SK-N-MC (cell line): ENCODE results near the gene TRIM34.
"Not testable (repeated sequence)": the region's sequence is repeated elsewhere in the genome, so short reads cannot be mapped to it uniquely, and the experiment has no call there.

Experiments
- EZH2 ChIP-seq: fragments of 200-600 bp; sonication (generic); IDR thresholded peaks from one replicate; pipeline ENCODE4 v1.6.1; 2017; ENCODE audit warnings: antibody characterized with exemption
- FOXP2 ChIP-seq: optimal IDR thresholded peaks from 2 replicates; pipeline ENCODE3; 2011; ENCODE audit warnings: mild to moderate bottlenecking, moderate library complexity; ENCODE audit not compliant: insufficient read depth; ENCODE audit errors: extremely low read length, control extremely low read depth
- POLR2AphosphoS5 ChIP-seq: IDR thresholded peaks from 2 replicates; pipeline ENCODE4 v1.6.1; 2012; ENCODE audit warnings: mild to moderate bottlenecking, low read depth, low read length, borderline replicate concordance

DNA sequence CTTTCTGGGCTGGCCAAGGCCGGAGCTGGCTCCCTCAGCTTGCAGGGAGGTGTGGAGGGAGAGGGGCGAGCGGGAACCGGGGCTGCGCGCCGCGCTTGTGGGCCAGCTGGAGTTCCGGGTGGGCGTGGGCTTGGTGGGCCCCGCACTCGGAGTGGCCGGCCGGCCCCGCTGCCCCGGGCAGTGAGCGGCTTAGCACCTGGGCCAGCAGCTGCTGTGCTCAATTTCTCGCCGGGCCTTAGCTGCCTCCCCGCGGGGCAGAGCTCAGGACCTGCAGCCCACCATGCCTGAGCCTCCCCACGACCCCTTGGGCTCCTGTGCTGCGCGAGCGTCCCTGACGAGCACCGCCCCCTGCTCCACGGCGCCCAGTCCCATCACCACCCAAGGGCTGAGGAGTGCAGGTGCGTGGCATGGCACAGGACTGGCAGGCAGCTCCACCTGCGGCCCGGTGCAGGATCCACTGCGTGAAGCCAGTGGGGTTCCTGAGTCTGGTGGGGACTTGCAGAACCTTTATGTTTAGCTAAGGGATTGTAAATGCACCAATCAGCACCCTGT is 58.2 kb downstream of the TRIM34 start:
- not testable (repeated sequence) for TF ChIP-seq POLR2AphosphoS5, EZH2, FOXP2
